IMR-90 (cell line): ENCODE results near the gene HIVEP1. TPM values are rescaled to one million over a fixed set of nuclear protein-coding genes. Genes with fewer than 3 reads are reported as not detected.

Source experiments
- ATAC-seq: fragments of 200-7000 bp; cut with Tn5 transposase; 2 replicates; pipeline ENCODE4 v1.9.1; 2020; ENCODE audit warnings: low read depth, mild to moderate bottlenecking, moderate library complexity
- BruUV-seq: library from RNA; stranded (reverse); fragments of 400-500 nt; replicated peaks from 2 replicates; lab custom pipeline; 2021; lab: Mats Ljungman, UMichigan
- CTCF ChIA-PET: fragments of 300-600 bp; formaldehyde crosslinking; extraction: SDS; loops from one replicate; lab custom pipeline; 2021; ENCODE audit warnings: antibody characterized with exemption; lab: Yijun Ruan, JAX
- POLR2A ChIA-PET: fragments of 300-600 bp; sonication (Branson Sonifier 250); formaldehyde crosslinking; loops from one replicate; lab custom pipeline; 2022; ENCODE audit warnings: antibody characterized with exemption; ENCODE audit not compliant: unreplicated experiment; lab: Charles Lee
- DNase-seq: peaks from one replicate; pipeline ENCODE4 v3.0.0; 2013
- H2AFZ ChIP-seq: replicated peaks from 2 replicates; pipeline ENCODE3; 2013; ENCODE audit warnings: low read length, mild to moderate bottlenecking; ENCODE audit not compliant: poor library complexity
- H2AK5ac ChIP-seq: 2 replicates; pipeline ENCODE4 v1.6.1; 2013; ENCODE audit warnings: low read depth, low read length, inconsistent platforms
- H2AK9ac ChIP-seq: replicated peaks from 2 replicates; pipeline ENCODE3; 2013; ENCODE audit warnings: mild to moderate bottlenecking, low read depth, low read length, moderate library complexity; ENCODE audit not compliant: poor library complexity
- H2BK120ac ChIP-seq: 2 replicates; pipeline ENCODE4 v1.6.1; 2013; ENCODE audit warnings: low read depth, low read length, inconsistent platforms
- H2BK15ac ChIP-seq: 3 replicates; pipeline ENCODE4 v1.6.1; 2013; ENCODE audit warnings: low read depth, low read length, inconsistent platforms
- H2BK20ac ChIP-seq: 2 replicates; pipeline ENCODE4 v1.6.1; 2013; ENCODE audit warnings: low read depth, mild to moderate bottlenecking, inconsistent platforms, low read length, moderate library complexity
- H2BK5ac ChIP-seq: 2 replicates; pipeline ENCODE4 v1.6.1; 2013; ENCODE audit warnings: mild to moderate bottlenecking, low read depth, low read length, inconsistent platforms; ENCODE audit not compliant: poor library complexity, severe bottlenecking
- H3K14ac ChIP-seq: replicated peaks from 2 replicates; pipeline ENCODE4 v1.6.1; 2013; ENCODE audit warnings: low read depth, low read length, inconsistent platforms
- H3K18ac ChIP-seq: 2 replicates; pipeline ENCODE4 v1.6.1; 2013; ENCODE audit warnings: low read depth, low read length, control low read depth
- H3K23ac ChIP-seq: 2 replicates; pipeline ENCODE4 v1.6.1; 2013; ENCODE audit warnings: low read depth, low read length, inconsistent platforms
- H3K27ac ChIP-seq: 2 replicates; pipeline ENCODE4 v1.5.1; 2013; ENCODE audit warnings: mild to moderate bottlenecking, control low read depth, low read length; ENCODE audit not compliant: insufficient read depth
- H3K27me3 ChIP-seq: 2 replicates; pipeline ENCODE4 v1.6.1; 2013; ENCODE audit warnings: low read length; ENCODE audit not compliant: control insufficient read depth, insufficient read depth
- H3K36me3 ChIP-seq: 2 replicates; pipeline ENCODE4 v1.6.1; 2013; ENCODE audit warnings: low read length, mixed read lengths; ENCODE audit not compliant: control insufficient read depth, insufficient read depth
- H3K4ac ChIP-seq: 2 replicates; pipeline ENCODE4 v1.6.1; 2013; ENCODE audit warnings: low read depth, low read length, inconsistent platforms
- H3K4me1 ChIP-seq: 2 replicates; pipeline ENCODE4 v1.6.1; 2013; ENCODE audit warnings: low read length, mixed read lengths; ENCODE audit not compliant: control insufficient read depth, insufficient read depth
- H3K4me2 ChIP-seq: 2 replicates; pipeline ENCODE4 v1.6.1; 2013; ENCODE audit warnings: low read depth, mild to moderate bottlenecking, control low read depth, low read length, moderate library complexity
- H3K4me3 ChIP-seq: 2 replicates; pipeline ENCODE4 v1.5.1; 2013; ENCODE audit warnings: low read depth, mild to moderate bottlenecking, control low read depth, low read length, moderate library complexity; ENCODE audit not compliant: insufficient read depth
- H3K56ac ChIP-seq: 2 replicates; pipeline ENCODE4 v1.6.1; 2013; ENCODE audit warnings: low read length, inconsistent platforms; ENCODE audit not compliant: insufficient read depth; ENCODE audit errors: extremely low read depth
- H3K79me1 ChIP-seq, 2 experiments: 2 replicates each; pipeline ENCODE4 v1.6.1; 2013; ENCODE audit warnings: low read length in 2 of 2, inconsistent platforms in 1 of 2, low read depth in 1 of 2
- H3K9ac ChIP-seq: 2 replicates; pipeline ENCODE4 v1.6.1; 2013; ENCODE audit warnings: low read depth, low read length, control low read depth
- H3K9me1 ChIP-seq: 2 replicates; pipeline ENCODE4 v1.6.1; 2013; ENCODE audit warnings: low read length, inconsistent platforms; ENCODE audit not compliant: insufficient read depth
- H3K9me3 ChIP-seq: 2 replicates; pipeline ENCODE4 v1.6.1; 2013; ENCODE audit warnings: low read length; ENCODE audit not compliant: control insufficient read depth, insufficient read depth
- H4K20me1 ChIP-seq: 2 replicates; pipeline ENCODE4 v1.6.1; 2013; ENCODE audit warnings: low read length, inconsistent platforms; ENCODE audit not compliant: insufficient read depth
- H4K5ac ChIP-seq: 2 replicates; pipeline ENCODE4 v1.6.1; 2013; ENCODE audit warnings: mild to moderate bottlenecking, low read depth, low read length, control low read depth
- H4K8ac ChIP-seq, 2 experiments: 2 replicates each; pipeline ENCODE4 v1.6.1; 2013; ENCODE audit warnings: low read depth in 2 of 2, low read length in 2 of 2, control low read depth in 1 of 2, inconsistent platforms in 1 of 2
- H4K91ac ChIP-seq: 2 replicates; pipeline ENCODE4 v1.6.1; 2013; ENCODE audit warnings: low read depth, low read length, inconsistent platforms; ENCODE audit not compliant: insufficient read depth
- BHLHE40 ChIP-seq: fragments of 150-350 bp; IDR thresholded peaks from 2 replicates; pipeline ENCODE4 v1.6.1; 2016; ENCODE audit warnings: mild to moderate bottlenecking, low read depth, low read length
- CEBPB ChIP-seq: IDR thresholded peaks from 2 replicates; pipeline ENCODE4 v1.6.1; 2012; ENCODE audit warnings: low read depth, low read length, improper control_type of control experiment
- CHD1 ChIP-seq: IDR thresholded peaks from 2 replicates; pipeline ENCODE4 v1.6.1; 2012; ENCODE audit warnings: low read depth, low read length, improper control_type of control experiment
- ELK1 ChIP-seq: fragments of 150-350 bp; IDR thresholded peaks from 2 replicates; pipeline ENCODE4 v1.6.1; 2016; ENCODE audit warnings: low read depth, mild to moderate bottlenecking, low read length, moderate library complexity, borderline replicate concordance
- FOS ChIP-seq: fragments of 150-350 bp; IDR thresholded peaks from 2 replicates; pipeline ENCODE4 v1.6.1; 2016; ENCODE audit warnings: low read depth, low read length
- MAFK ChIP-seq: IDR thresholded peaks from 2 replicates; pipeline ENCODE4 v1.6.1; 2012; ENCODE audit warnings: low read depth, low read length, improper control_type of control experiment
- MAZ ChIP-seq: IDR thresholded peaks from 2 replicates; pipeline ENCODE4 v1.6.1; 2012; ENCODE audit warnings: low read depth, mild to moderate bottlenecking, low read length, improper control_type of control experiment, moderate library complexity, borderline replicate concordance
- MXI1 ChIP-seq: IDR thresholded peaks from 2 replicates; pipeline ENCODE4 v1.6.1; 2012; ENCODE audit warnings: low read depth, mild to moderate bottlenecking, low read length, moderate library complexity, borderline replicate concordance
- NFE2L2 ChIP-seq: fragments of 150-350 bp; IDR thresholded peaks from 2 replicates; pipeline ENCODE4 v1.6.1; 2016; ENCODE audit warnings: low read depth, mild to moderate bottlenecking, low read length
- POLR2A ChIP-seq: IDR thresholded peaks from 2 replicates; pipeline ENCODE4 v1.6.1; 2012; ENCODE audit warnings: mild to moderate bottlenecking, low read depth, low read length
- RAD21 ChIP-seq: IDR thresholded peaks from 2 replicates; pipeline ENCODE4 v1.6.1; 2012; ENCODE audit warnings: low read length, improper control_type of control experiment
- RCOR1 ChIP-seq: IDR thresholded peaks from 2 replicates; pipeline ENCODE4 v1.6.1; 2012; ENCODE audit warnings: mild to moderate bottlenecking, low read length, improper control_type of control experiment; ENCODE audit not compliant: insufficient replicate concordance
- RFX5 ChIP-seq: IDR thresholded peaks from 2 replicates; pipeline ENCODE4 v1.8.0; 2012; ENCODE audit warnings: low read depth, mild to moderate bottlenecking, low read length, moderate library complexity
- SMC3 ChIP-seq: fragments of 150-350 bp; IDR thresholded peaks from 2 replicates; pipeline ENCODE4 v1.6.1; 2016; ENCODE audit warnings: low read depth, mild to moderate bottlenecking, antibody characterized with exemption, low read length, moderate library complexity
- whole genome bisulfite sequencing, 2 experiments: methylation state at CpG; one replicate each; pipeline versions ENCODE4 v1.1.5 to v1.1.7; 2013; ENCODE audit warnings: missing lambda C conversion rate in 2 of 2; ENCODE audit not compliant: insufficient read length in 1 of 2; ENCODE audit errors: extremely low coverage in 2 of 2; 5-methylcytosine and 5-hydroxymethylcytosine counted together
- dilution Hi-C: fragments of 300-500 bp; cut with HindIII; formaldehyde crosslinking; loops from one replicate; pipeline ENCODE4 v1.14.3; 2018; ENCODE audit warnings: low sequenced_read_pairs; ENCODE audit not compliant: unreplicated experiment
- in situ Hi-C: fragments of 300-500 bp; cut with MboI; formaldehyde crosslinking; loops from 3 replicates; pipeline ENCODE4 v1.14.3; 2019; ENCODE audit warnings: low sequenced_read_pairs, inconsistent platforms, mixed read lengths
- intact Hi-C: fragments of 100-400 bp; cut with micrococcal nuclease; formaldehyde crosslinking; loops from 2 replicates; pipeline ENCODE4 v1.10.0; 2022
- polyA plus RNA-seq, 3 experiments: library from polyadenylated mRNA; depleted of rRNA; stranded (reverse); fragments of >200 nt; gene quantifications; 2 replicates each; pipeline ENCODE4 v1.2.3, GENCODE V29; 2012; ENCODE audit warnings: low replicate concordance in 1 of 3
- total RNA-seq: library from RNA; depleted of rRNA; stranded (reverse); fragments of >200 nt; gene quantifications from 2 replicates; pipeline ENCODE4 v1.2.3, GENCODE V29; 2012
- TF ChIP-seq, protein P1 (sequence below): conservative IDR thresholded peaks from 2 replicates; pipeline ENCODE4 v1.5.1; 2012; ENCODE audit warnings: mild to moderate bottlenecking, low read depth, low read length, improper control_type of control experiment
- TF ChIP-seq, protein P2 (sequence below): fragments of 150-350 bp; IDR thresholded peaks from 2 replicates; pipeline ENCODE4 v1.6.1; 2017; ENCODE audit warnings: mild to moderate bottlenecking, antibody characterized with exemption, low read length, low read depth

The HIVEP1 gene
- total and polyA plus RNA-seq, 2 of the 4 experiments (the other 2 are of a cell fraction), result 13.0 to 17.2 TPM

GRCh38 chr6:12092762-12093161 is 80.7 kb downstream of the HIVEP1 start:
- 80% methylated on average over 3 of the region's 5 CpGs; no CpG with 5 or more reads in 1 of the 2 experiments for WGBS, 2 experiments
- no peak overlapping the region for H4K8ac ChIP-seq
- no peak overlapping the region for H2BK15ac ChIP-seq
- no peak overlapping the region for H3K9ac ChIP-seq
- peaks cover 9 to 14% of the 10 kb centered on the region in 2 experiments; a peak in 3 of 4 replicates for H3K79me1 ChIP-seq
- peaks cover 2% of the 10 kb centered on the region; the same call in 1 of the 2 replicates for H3K4me1 ChIP-seq
- POLR2A ChIA-PET, result no interaction called here
- in situ Hi-C loops (no loop called here), intact Hi-C loops (no loop called here), dilution Hi-C loops (no loop called here)
- no peak overlapping the region for H3K27ac ChIP-seq
- no peak overlapping the region for H2AK5ac ChIP-seq
- DNase-seq (peak; percentile 34), ATAC-seq (no peak)
- no peak overlapping the region for H3K18ac ChIP-seq
- H3K23ac ChIP-seq, result no peak overlapping the region
- no TSS peak for BruUV-seq
- no peak overlapping the region for H2BK5ac ChIP-seq
- CTCF ChIA-PET, result interaction anchor here (0.6 to 1.9 kb wide), 2 partner anchors 14 to 17 kb away, joined by 3 to 6 read pairs; no protein-coding TSS in a partner anchor
- no peak overlapping the region for H2AK9ac ChIP-seq
- no peak overlapping the region for H3K4me3 ChIP-seq
- H2AFZ ChIP-seq, result no peak overlapping the region
- H3K4me2 ChIP-seq, result no peak overlapping the region
- H4K20me1 ChIP-seq, result no peaks in the 10 kb centered on the region
- no peaks in the 10 kb centered on the region for H3K27me3 ChIP-seq
- H4K5ac ChIP-seq, result no peak overlapping the region
- no peak overlapping the region for H3K4ac ChIP-seq
- H3K9me1 ChIP-seq, result 0 out of 2 replicates have a peak, but pooled peaks cover 5% of the 10 kb centered on the region
- peaks cover 5% of the 10 kb centered on the region for H3K36me3 ChIP-seq
- no peak overlapping the region for H2BK20ac ChIP-seq
- H3K14ac ChIP-seq, result no peak overlapping the region
- H4K91ac ChIP-seq, result no peak overlapping the region
- H3K9me3 ChIP-seq, result no peaks in the 10 kb centered on the region
- TF ChIP-seq RAD21 (no peak), ELK1 (no peak), FOS (no peak), SMC3 (no peak), RFX5 (no peak), CEBPB (no peak), BHLHE40 (no peak), CHD1 (no peak), NFE2L2 (no peak), POLR2A (no peak), MXI1 (no peak), RCOR1 (no peak), MAFK (no peak), MAZ (no peak)
- TF ChIP-seq, protein P1, sequence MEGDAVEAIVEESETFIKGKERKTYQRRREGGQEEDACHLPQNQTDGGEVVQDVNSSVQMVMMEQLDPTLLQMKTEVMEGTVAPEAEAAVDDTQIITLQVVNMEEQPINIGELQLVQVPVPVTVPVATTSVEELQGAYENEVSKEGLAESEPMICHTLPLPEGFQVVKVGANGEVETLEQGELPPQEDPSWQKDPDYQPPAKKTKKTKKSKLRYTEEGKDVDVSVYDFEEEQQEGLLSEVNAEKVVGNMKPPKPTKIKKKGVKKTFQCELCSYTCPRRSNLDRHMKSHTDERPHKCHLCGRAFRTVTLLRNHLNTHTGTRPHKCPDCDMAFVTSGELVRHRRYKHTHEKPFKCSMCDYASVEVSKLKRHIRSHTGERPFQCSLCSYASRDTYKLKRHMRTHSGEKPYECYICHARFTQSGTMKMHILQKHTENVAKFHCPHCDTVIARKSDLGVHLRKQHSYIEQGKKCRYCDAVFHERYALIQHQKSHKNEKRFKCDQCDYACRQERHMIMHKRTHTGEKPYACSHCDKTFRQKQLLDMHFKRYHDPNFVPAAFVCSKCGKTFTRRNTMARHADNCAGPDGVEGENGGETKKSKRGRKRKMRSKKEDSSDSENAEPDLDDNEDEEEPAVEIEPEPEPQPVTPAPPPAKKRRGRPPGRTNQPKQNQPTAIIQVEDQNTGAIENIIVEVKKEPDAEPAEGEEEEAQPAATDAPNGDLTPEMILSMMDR, result no peak
- TF ChIP-seq, protein P2, sequence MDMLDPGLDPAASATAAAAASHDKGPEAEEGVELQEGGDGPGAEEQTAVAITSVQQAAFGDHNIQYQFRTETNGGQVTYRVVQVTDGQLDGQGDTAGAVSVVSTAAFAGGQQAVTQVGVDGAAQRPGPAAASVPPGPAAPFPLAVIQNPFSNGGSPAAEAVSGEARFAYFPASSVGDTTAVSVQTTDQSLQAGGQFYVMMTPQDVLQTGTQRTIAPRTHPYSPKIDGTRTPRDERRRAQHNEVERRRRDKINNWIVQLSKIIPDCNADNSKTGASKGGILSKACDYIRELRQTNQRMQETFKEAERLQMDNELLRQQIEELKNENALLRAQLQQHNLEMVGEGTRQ, result no peak
- no peak overlapping the region for H3K56ac ChIP-seq
- no peak overlapping the region for H2BK120ac ChIP-seq
